GM12874 (cell line): ENCODE results near the gene THEM5.

Source experiments
- CTCF ChIP-seq: IDR thresholded peaks from 2 replicates; pipeline ENCODE4 v1.5.1; 2011; ENCODE audit warnings: low read depth, mild to moderate bottlenecking, control low read depth, low read length, moderate library complexity; ENCODE audit not compliant: insufficient read depth

The THEM5 gene

GRCh38 chr1:151888972-151889570 lies 35.6 kb upstream of the THEM5 start:
- TF ChIP-seq CTCF = no peak

DNA sequence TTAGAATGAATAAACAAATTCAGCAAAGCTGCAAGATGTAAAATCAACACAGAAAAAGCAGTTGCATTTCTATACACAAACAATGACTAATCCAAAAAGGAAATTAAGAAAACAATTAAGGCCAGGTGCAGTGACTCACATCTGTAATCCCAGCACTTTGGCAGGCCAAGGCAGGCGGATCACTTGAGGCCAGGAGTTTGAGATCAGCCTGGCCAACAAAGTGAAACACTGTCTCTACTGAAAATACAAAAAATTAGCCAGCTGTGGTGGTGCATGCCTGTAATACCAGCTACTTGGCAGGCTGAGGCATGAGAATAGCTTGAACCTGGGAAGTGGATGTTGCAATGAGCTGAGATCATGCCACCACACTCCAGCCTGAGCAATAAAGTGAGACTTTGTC lies 33.5 kb upstream of the THEM5 start:
- no peak for TF ChIP-seq CTCF

DNA sequence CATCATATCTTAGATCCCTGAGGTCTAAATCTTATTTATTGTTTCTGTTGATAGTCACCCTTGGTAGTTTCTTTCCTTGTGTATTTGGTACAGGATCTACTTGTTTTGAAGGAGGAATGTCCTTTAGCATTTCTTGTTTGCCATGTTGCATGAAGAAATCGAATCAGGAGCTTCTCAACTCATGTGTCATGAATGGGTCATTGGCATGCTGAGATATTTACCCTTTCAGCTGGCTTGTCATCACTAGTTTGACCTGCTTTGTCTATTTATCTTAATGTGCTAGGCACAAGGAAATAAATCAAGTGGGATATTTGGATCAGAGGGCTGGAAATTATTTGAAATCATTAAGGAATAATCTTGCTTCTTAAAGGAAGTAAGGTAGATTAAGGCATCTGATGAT lies 32.0 kb upstream of the THEM5 start:
- TF ChIP-seq CTCF = no peak

DNA sequence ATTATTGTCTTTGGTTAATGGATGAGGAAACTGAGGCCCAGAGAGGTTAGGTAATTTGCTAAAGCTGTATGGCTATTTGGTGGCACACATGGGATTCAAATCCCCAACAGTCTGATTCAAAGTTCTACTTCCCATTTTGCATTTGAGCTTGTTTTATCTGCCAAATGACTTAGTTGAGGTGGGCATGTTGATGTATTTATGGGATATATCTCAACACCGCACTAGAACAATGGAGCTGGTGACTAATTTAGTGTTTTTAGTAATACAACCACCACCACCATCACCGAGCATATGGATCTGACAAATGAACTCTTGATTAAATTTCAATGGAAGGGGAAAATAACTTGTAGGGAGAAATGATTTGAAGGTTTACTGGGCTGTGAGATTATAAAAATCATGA lies 29.0 kb upstream of the THEM5 start:
- no peak for TF ChIP-seq CTCF

DNA sequence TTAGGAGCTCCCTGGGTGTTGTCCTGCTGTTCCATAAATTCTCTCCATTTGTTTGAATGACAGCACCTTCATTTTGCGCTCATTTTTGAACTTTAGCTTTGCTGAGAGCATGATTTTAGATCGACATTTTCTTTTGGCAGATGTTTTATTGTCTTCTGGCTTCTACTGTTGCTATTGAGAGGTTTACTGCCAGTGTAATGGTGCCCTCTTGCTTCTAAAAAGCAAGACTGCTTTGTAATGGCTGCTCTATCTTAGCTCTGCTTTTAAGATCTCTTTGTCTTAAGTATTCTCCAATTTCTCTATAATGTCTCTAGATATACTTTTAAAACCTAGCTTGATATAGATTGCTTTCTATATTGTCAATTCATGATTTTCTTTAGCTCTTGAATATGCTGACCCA lies 28.0 kb upstream of the THEM5 start:
- no peak for TF ChIP-seq CTCF

GRCh38 chr1:151875419-151876097 lies 22.0 kb upstream of the THEM5 start:
- no peak for TF ChIP-seq CTCF

DNA sequence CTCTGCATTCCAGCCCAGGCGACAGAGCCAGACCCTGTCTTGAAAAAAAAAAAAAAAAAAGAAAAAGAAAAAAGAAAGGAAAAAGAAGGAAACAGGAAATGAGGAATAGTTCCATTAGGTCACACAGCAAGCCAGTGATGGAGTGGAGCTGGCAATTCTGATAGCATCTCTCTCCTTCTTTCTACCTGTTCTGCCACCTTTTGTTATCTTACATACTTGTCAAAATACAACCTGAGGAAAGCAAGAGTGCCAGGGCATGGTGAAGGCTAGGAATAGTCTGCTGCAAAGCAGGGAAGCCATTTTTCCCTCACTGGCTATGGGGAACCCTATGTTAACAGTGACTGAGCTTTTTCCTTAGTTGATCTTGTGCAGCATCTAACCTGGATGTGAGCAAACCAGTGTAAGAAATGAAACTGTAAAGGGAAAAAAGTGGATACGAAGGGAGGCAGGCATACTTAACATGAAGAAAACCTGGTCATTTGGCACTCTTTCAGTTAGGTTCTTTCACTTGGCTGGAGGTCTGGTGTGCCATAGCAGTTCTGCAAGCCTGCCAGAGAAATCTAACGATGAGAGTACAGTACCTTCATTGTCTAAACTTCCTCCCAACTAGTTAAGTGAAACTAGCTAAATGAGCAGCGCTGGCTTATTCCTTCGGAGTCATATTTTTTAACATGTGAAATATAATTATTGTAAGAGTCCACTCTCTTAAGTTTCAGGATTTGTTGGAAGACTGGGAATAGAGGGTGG lies 17.9 kb upstream of the THEM5 start:
- TF ChIP-seq CTCF = no peak
